Omental fat pad (tissue), 4 donors: Measurements from ENCODE around the gene MXD3. TPM values are rescaled to one million over a fixed set of nuclear protein-coding genes. Genes with fewer than 3 reads are reported as not detected.

Source experiments
- ATAC-seq: fragments of 150-250 bp; one replicate; pipeline ENCODE4 v1.9.1; 2016; ENCODE audit warnings: mild to moderate bottlenecking, moderate library complexity; ENCODE audit not compliant: low FRiP score
- DNase-seq: peaks from one replicate; pipeline ENCODE4 v3.0.0-alpha.2; 2019; ENCODE audit warnings: low spot score
- total RNA-seq, 4 donors: library from RNA; depleted of rRNA; stranded (reverse); fragments of >200 nt; gene quantifications; one replicate each; pipeline ENCODE4 v1.1.0, GENCODE V29; 2016
- TF ChIP-seq, protein P1 (sequence below), 3 donors: fragments of 450-650 bp; IDR thresholded peaks; one replicate each; pipeline ENCODE4 v1.5.1; 2016 to 2017; ENCODE audit warnings: antibody characterized with exemption in 3 of 3, mild to moderate bottlenecking in 3 of 3, moderate library complexity in 2 of 3

MXD3 gene
- total RNA-seq, 4 donors from 2014 or later = 3.5 to 26.8 (median 4.8) TPM

- DNase-seq (no peak), ATAC-seq (no peak)
- TF ChIP-seq, protein P1, sequence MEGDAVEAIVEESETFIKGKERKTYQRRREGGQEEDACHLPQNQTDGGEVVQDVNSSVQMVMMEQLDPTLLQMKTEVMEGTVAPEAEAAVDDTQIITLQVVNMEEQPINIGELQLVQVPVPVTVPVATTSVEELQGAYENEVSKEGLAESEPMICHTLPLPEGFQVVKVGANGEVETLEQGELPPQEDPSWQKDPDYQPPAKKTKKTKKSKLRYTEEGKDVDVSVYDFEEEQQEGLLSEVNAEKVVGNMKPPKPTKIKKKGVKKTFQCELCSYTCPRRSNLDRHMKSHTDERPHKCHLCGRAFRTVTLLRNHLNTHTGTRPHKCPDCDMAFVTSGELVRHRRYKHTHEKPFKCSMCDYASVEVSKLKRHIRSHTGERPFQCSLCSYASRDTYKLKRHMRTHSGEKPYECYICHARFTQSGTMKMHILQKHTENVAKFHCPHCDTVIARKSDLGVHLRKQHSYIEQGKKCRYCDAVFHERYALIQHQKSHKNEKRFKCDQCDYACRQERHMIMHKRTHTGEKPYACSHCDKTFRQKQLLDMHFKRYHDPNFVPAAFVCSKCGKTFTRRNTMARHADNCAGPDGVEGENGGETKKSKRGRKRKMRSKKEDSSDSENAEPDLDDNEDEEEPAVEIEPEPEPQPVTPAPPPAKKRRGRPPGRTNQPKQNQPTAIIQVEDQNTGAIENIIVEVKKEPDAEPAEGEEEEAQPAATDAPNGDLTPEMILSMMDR (IDR thresholded peaks at IDR 0.05) = no peak
These were observed 15.1 kb downstream of the MXD3 start for GRCh38 chr5:177296581-177296980.

DNA sequence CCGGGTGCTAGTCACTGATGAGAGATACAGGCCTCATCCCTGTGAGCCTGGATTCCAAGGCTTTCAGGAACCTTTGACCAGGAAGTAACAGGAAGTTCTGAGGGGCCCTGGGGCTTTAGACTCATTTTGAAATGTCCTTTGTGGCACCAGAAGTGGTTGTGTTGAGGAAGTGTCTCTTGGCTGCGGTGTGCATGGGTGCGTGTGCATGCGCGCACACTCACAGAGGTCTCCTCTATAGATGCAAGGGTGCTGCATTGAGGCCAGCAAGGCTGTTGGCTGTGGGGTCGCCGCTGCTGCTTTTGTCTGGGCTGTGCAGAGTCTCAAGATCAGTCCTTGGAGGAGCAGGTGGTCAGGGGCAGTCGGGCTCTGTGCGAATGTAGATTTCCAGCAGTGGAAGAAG lies 15.8 kb downstream of the MXD3 start:
- no peak for ATAC-seq
- no peak for DNase-seq
- TF ChIP-seq, protein P1 (IDR thresholded peaks at IDR 0.05) = no peak

GRCh38 chr5:177294632-177295031 lies 17.1 kb downstream of the MXD3 start:
- TF ChIP-seq, protein P1 (IDR thresholded peaks at IDR 0.05) = no peak
- no peak for DNase-seq
- ATAC-seq = no peak

- TF ChIP-seq, protein P1 (IDR thresholded peaks at IDR 0.05) = no peak
- DNase-seq = no peak
- ATAC-seq = no peak
These were observed 17.7 kb downstream of the MXD3 start for GRCh38 chr5:177293819-177294581.

DNA sequence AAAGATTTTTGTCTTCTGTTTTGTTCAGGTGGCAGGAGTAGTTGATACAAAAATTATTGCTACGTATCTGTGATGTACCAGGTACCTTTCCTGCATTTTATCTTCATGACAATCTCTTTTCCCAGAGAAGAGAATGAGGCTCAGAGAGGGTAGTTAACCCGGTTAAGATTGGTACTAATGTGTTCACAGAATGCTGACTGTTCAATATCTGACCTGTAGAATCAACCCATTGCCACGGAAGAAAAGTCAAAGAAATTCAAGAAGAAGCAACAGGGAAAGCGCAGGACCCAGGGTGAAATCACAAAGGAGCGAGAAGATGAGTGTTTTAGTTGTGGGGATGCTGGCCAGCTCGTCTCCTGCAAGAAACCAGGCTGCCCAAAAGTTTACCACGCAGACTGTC lies 20.0 kb downstream of the MXD3 start:
- TF ChIP-seq, protein P1 (IDR thresholded peaks at IDR 0.05) = no peak
- no peak for ATAC-seq
- DNase-seq = no peak

DNA sequence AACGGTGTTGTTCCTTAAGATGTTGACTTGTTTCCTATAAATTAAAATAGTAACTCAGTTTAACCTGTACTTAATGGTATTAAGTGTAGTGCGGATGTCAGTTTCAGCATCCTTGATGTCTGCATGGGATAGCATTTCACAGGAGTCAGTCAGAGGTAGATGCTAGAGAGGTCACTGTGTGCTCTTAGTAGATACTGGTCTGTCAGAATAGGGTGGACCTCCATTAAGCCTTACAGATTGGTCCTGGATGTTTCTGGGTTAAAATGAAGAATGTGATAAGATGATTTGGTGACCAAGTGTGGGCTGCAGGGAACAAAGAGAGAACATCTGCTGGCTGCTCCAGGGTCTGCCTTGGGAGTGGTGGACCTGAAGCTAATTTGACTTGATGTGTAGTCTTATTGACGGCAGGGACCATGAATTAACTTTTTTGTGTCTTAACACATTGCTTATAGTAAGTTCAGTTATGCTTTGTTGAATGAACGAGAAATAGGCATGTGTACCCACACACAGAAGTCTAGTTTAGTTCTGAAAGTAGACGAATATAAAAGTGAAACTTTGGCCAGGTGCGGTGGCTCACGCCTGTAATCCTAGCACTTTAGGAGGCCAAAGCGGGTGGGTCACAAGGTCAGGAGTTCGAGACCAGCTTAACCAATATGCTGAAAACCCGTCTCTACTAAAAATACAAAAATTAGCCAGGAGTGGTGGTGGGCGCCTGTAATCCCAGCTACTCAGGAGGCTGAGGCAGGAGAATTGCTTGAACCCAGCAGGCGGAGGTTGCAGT lies 20.7 kb downstream of the MXD3 start:
- TF ChIP-seq, protein P1 (IDR thresholded peaks at IDR 0.05) = no peak
- ATAC-seq = no peak
- DNase-seq = no peak
